Psoas muscle (tissue), 8 donors: ENCODE data around the gene HBEGF. TPM values are rescaled to one million over a fixed set of nuclear protein-coding genes. Genes with fewer than 3 reads are reported as not detected.

ENCODE experiments used
- ATAC-seq, 4 donors: fragments of 200-7000 bp; cut with Tn5 transposase; one replicate each; pipeline ENCODE4 v1.9.1; 2020; ENCODE audit warnings: moderate library complexity in 3 of 4, mild to moderate bottlenecking in 2 of 4
- DNase-seq, 2 donors: peaks; one replicate each; pipeline ENCODE4 v3.0.0-alpha.2; 2020
- H3K27ac ChIP-seq: fragments of 200-600 bp; one replicate; pipeline ENCODE4 v1.8.0; 2022
- H3K27me3 ChIP-seq, 3 donors: fragments of 200-600 bp in 1 of 3; one replicate each; pipeline versions ENCODE4 v1.6.1 to v1.8.0; 2013 to 2022; ENCODE audit warnings: low read length in 2 of 3, mild to moderate bottlenecking in 2 of 3, moderate library complexity in 1 of 3; ENCODE audit not compliant: insufficient read depth in 3 of 3
- H3K36me3 ChIP-seq, 2 donors: fragments of 200-600 bp in 1 of 2; one replicate each; pipeline versions ENCODE4 v1.6.1 to v1.8.0; 2013 to 2022; ENCODE audit warnings: low read depth in 1 of 2, mild to moderate bottlenecking in 1 of 2, moderate library complexity in 1 of 2; ENCODE audit not compliant: insufficient read depth in 1 of 2
- H3K4me1 ChIP-seq: fragments of 200-600 bp; one replicate; pipeline ENCODE4 v1.8.0; 2022
- H3K4me3 ChIP-seq: fragments of 200-600 bp; one replicate; pipeline ENCODE4 v1.8.0; 2022; ENCODE audit warnings: mild to moderate bottlenecking
- H3K9me3 ChIP-seq: fragments of 200-600 bp; one replicate; pipeline ENCODE4 v1.8.0; 2022
- CTCF ChIP-seq: fragments of 200-600 bp; IDR thresholded peaks from one replicate; pipeline ENCODE4 v1.8.0; 2022; ENCODE audit warnings: antibody characterized with exemption
- WGBS, 3 donors: extraction: QIAGEN DNeasy Blood & Tissue Kit; methylation state at CpG; one replicate each; pipeline versions ENCODE4 v1.1.6 to v1.1.7; 2013; 5-methylcytosine and 5-hydroxymethylcytosine counted together
- intact Hi-C, 2 donors: fragments of 100-400 bp; cut with DNase I; formaldehyde crosslinking; loops; one replicate each; pipeline versions ENCODE4 v1.11.0 to v1.14.2; 2022
- long read RNA-seq, 2 donors: library from polyadenylated mRNA; unstranded; transcript quantifications; one replicate each; pipeline ENCODE4 v2.0.0, GENCODE V29; 2021
- polyA plus RNA-seq, 3 donors: library from polyadenylated mRNA; stranded (reverse); fragments of 200-250 nt; gene quantifications; one replicate each; pipeline ENCODE4 v1.2.3, GENCODE V29; 2013
- total RNA-seq, 4 donors: library from RNA; stranded (reverse); fragmentation: NEBNext Ultra II Directional in 2 of 4; extraction: Animal tissue kit (Norgen Biotek cat#: 25700) in 2 of 4; gene quantifications; one replicate each; pipeline versions ENCODE4 v1.2.1 to v1.2.4, GENCODE V29; 2021 to 2023
- donor health status: healthy with polysubstance abuse.
- donor health status: DM: no; HTN: no; CAD: no; lungs with moderate emphysema.
- donor health status: Bipolar disorder and iron deficiency.
- donor health status: healthy.
- donor health status: DM: yes; HTN: yes; CAD: no.
- donor health status: DM: no; HTN: no; CAD: no.
- donor health status: DM: no; HTN: no; CAD: no.
- donor health status: DM: yes; HTN: yes; CAD: no.

HBEGF gene
- total RNA-seq (10 to 100 TPM; 28.9 to 36.7 (median 34.2) TPM), polyA plus RNA-seq (10 to 100 TPM; 14.5 to 60.8 (median 27.6) TPM)
- long read RNA-seq, donor 1, transcript HBEGF-201 (6 exons, 2,386 nt): major isoform, 16 of 19 reads
- long read RNA-seq, donor 1, partial matches to known transcripts: 2 of 19 reads
- long read RNA-seq, donor 1, other reads (novel, unspliced or antisense): 1 of 19 reads
- long read RNA-seq, donor 2, transcript HBEGF-201 (6 exons, 2,386 nt): major isoform, 18 of 30 reads
- long read RNA-seq, donor 2, partial matches to known transcripts: 8 of 30 reads
- long read RNA-seq, donor 2, other reads (novel, unspliced or antisense): 0 of 30 reads

DNA sequence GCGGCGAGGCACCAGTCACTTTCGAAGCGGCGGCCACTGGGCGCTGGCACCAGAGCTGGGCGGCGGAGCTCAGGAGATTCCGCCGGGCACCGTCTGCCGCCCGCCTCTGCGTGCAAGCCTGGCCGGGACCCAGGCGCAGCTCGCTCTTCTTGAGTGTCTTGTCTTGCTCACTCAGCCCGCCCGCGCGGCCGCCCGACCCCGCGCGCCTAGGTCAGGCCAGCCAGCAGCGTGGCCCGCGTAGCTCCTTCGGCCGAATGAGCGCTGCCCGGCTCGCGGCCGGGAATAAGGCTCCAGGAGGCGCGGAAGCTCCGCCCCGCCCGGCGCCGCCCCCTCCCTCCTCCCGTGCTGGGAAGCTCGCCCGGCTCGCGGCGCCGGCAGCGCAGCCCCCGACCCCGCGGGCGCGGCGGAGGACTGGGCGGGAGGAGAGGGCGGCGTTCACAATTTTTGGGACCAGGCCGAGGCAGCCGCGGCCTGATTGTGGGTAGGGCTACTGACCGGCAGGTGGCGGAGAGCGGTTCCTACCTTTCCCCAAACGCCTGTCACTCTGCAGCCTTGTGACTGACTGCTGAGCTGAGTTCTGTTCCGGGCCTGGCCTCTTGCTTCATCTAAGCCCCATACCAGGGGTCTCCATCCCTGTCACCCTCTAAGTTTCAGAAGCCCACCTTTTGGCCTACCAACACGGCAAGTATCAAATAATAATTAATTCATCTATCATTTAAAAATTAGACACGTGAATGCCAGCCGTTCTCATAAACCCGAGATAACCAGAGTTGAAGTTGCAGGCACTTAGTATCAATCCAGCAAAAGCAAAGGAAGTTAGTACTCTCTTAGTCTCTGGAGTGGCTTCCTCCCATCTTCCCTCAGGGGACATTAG lies at the start of gene HBEGF:
TSS of gene HBEGF (minus strand) at position 256 of the 874 bp plus-strand sequence. CDS start 275 bp downstream, outside the sequence.
- H3K4me1 ChIP-seq: peaks cover 66% of the 10 kb centered on the region
- WGBS, 3 donors: 0 to 1% (median 1%) methylated on average over 45 to 72 of the region's 72 CpGs
- peak within 1 kb of the TSS; percentile 73 for H3K4me3 ChIP-seq
- ATAC-seq (peak; percentile 69 to 78 (median 72)), DNase-seq (peak; percentile 82 to 89)
- peak within 1 kb of the TSS; percentile 94 for H3K27ac ChIP-seq
- H3K36me3 ChIP-seq: peaks cover 0 to 16% of the 10 kb centered on the region in 2 donors
- intact Hi-C loops: loop anchor here (5.0 kb wide), 3 partner anchors 104 to 174 kb away; partner anchors contain the start of gene CYSTM1 (in 1 of the 2)
- no peaks in the 10 kb centered on the region for H3K9me3 ChIP-seq
- peak; percentile 57 for TF ChIP-seq CTCF
- H3K27me3 ChIP-seq: no peaks in the 10 kb centered on the region

DNA sequence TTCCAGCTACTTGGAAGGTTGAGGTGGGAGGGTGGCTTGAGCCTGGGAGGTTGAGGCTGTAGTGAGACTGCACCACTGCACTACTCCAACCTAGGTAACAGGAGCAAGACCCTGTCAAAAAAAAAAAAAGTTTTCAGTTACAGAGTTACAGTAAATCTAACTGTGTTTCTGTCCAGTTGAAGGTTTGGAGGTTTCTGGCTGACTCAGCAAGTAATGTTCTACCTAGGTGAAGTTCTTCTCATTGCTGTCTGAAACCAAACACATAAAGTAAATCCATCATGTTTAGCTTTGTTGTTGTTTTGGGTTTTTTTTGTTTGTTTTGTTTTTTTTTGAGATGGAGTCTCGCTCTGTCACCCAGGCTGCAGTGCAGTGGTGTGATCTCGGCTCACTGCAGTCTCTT lies 47.3 kb upstream of the HBEGF start:
- Histone ChIP-seq H3K27me3 (no peaks in the 10 kb centered on the region), H3K4me3 (no peak overlapping the region), H3K4me1 (no peaks in the 10 kb centered on the region), H3K9me3 (no peaks in the 10 kb centered on the region), H3K36me3 (no peaks in the 10 kb centered on the region), H3K27ac (no peak overlapping the region)
- ATAC-seq (no peak), DNase-seq (no peak)
- 97 to 100% (median 97%) methylated on average over 2 of the region's 2 CpGs for WGBS, 3 donors
- intact Hi-C loops: loop anchor here in 1 of 2 donors (5.0 kb wide), 1 partner anchor 1229 kb away; no protein-coding TSS in a partner anchor
- TF ChIP-seq CTCF: no peak

- 97 to 100% (median 100%) methylated on average over 1 of the region's 1 CpG for WGBS, 3 donors
- intact Hi-C loops: loop anchor here in 1 of 2 donors (5.0 kb wide), 1 partner anchor 1231 kb away; no protein-coding TSS in a partner anchor
- no peak for ATAC-seq
These were observed 45.3 kb upstream of the HBEGF start for GRCh38 chr5:140391732-140392131.

DNA sequence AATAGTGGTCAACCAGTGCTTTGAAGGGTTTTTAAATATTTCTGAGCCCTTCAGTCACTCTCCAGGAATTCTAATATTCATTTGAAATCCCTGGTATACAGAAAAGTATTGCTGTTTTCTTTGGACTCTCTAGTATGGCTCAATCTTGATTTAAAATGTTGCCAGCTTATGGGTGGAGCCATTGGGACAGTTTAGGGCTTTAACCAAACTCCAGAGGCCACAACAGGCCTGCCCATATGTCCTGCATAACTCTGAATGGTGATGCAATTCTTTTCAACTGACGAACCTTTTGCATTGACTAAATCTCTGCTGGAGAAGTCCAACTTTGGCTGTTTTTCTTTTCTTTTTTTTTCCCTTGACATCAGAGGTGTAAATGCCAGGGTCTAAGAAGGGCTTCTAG lies 44.9 kb upstream of the HBEGF start:
- Histone ChIP-seq H3K4me1 (no peaks in the 10 kb centered on the region), H3K27me3 (no peaks in the 10 kb centered on the region), H3K9me3 (no peaks in the 10 kb centered on the region), H3K36me3 (no peaks in the 10 kb centered on the region), H3K27ac (no peak overlapping the region), H3K4me3 (no peak overlapping the region)
- 79 to 92% (median 84%) methylated on average over 1 of the region's 1 CpG for WGBS, 3 donors
- DNase-seq (no peak), ATAC-seq (no peak)
- intact Hi-C loops: loop anchor here in 1 of 2 donors (5.0 kb wide), 1 partner anchor 1231 kb away; no protein-coding TSS in a partner anchor
- no peak for TF ChIP-seq CTCF

More at GRCh38 chr5:140391732-140392131, 45.3 kb upstream of the HBEGF start:
- Histone ChIP-seq H3K9me3 (no peaks in the 10 kb centered on the region), H3K27me3 (no peaks in the 10 kb centered on the region), H3K4me3 (no peak overlapping the region), H3K36me3 (no peaks in the 10 kb centered on the region), H3K4me1 (no peaks in the 10 kb centered on the region), H3K27ac (no peak overlapping the region)
- DNase-seq: no peak
- TF ChIP-seq CTCF: no peak
